ENCODE measurements around the gene TSPEAR. TPM values are rescaled to one million over a fixed set of nuclear protein-coding genes. Genes with fewer than 3 reads are reported as not detected.
A peak's percentile ranks its signal among the peaks of the same experiment; 100 is the strongest.
"Not testable (repeated sequence)": the region's sequence is repeated elsewhere in the genome, so short reads cannot be mapped to it uniquely, and the experiment has no call there.

The TSPEAR gene
- total and polyA plus RNA-seq, 5 experiments from 2014 or later = 0.07 TPM; not detected in 4

- H3K4me3 Mint-ChIP-seq = no peak overlapping the region
- peaks cover 0 to 3% (median 0%) of the 10 kb centered on the region in 5 donors for H3K27me3 Mint-ChIP-seq
- ATAC-seq (no peak), DNase-seq (peak in 1 of 10 donors; percentile 55)
- H3K4me1 Mint-ChIP-seq = peaks cover 0 to 14% (median 7%) of the 10 kb centered on the region in 4 donors
- peak overlapping the region in 1 of 10 donors; percentile 29 for H3K27ac Mint-ChIP-seq
- POLR2A ChIA-PET = no interaction called here
- no peaks in the 10 kb centered on the region for H3K9me3 Mint-ChIP-seq
- H3K36me3 Mint-ChIP-seq = no peaks in the 10 kb centered on the region
These were observed 230.9 kb downstream of the TSPEAR start for GRCh38 chr21:44480200-44481053.

GRCh38 chr21:44479556-44480199 is 231.7 kb downstream of the TSPEAR start:
- ATAC-seq, H3K9me3 Mint-ChIP-seq, POLR2A ChIA-PET, H3K4me3 Mint-ChIP-seq, H3K36me3 Mint-ChIP-seq, H3K4me1 Mint-ChIP-seq, H3K27me3 Mint-ChIP-seq: not testable (repeated sequence)
- peak overlapping the region in 1 of 10 donors; percentile 70 for H3K27ac Mint-ChIP-seq
- DNase-seq = peak in 7 of 10 donors; percentile 26 to 53 (median 40)

GRCh38 chr21:44478801-44479167 is 232.6 kb downstream of the TSPEAR start:
- no peak for ATAC-seq
- no peaks in the 10 kb centered on the region for H3K9me3 Mint-ChIP-seq
- H3K27ac Mint-ChIP-seq = peak overlapping the region in 1 of 10 donors; percentile 32
- H3K36me3 Mint-ChIP-seq = no peaks in the 10 kb centered on the region
- peaks cover 0 to 9% (median 3%) of the 10 kb centered on the region in 4 donors for H3K4me1 Mint-ChIP-seq
- POLR2A ChIA-PET = no interaction called here
- DNase-seq = peak in 1 of 10 donors; percentile 32
- H3K27me3 Mint-ChIP-seq = no peaks in the 10 kb centered on the region
- no peak overlapping the region for H3K4me3 Mint-ChIP-seq

- Mint-ChIP-seq H3K36me3 (no peaks in the 10 kb centered on the region), H3K27ac (no peak overlapping the region), H3K4me1 (peaks cover 0 to 9% (median 3%) of the 10 kb centered on the region in 4 donors), H3K27me3 (no peaks in the 10 kb centered on the region), H3K9me3 (no peaks in the 10 kb centered on the region), H3K4me3 (no peak overlapping the region)
- no peak for ATAC-seq
- DNase-seq = peak in 1 of 10 donors; percentile 37
- POLR2A ChIA-PET = interaction anchor here (0.6 kb wide), 1 partner anchor 487 kb away, joined by 4 read pairs; no protein-coding TSS in a partner anchor
These were observed 233.1 kb downstream of the TSPEAR start for GRCh38 chr21:44478124-44478800.

- H3K27ac Mint-ChIP-seq = no peak overlapping the region
- POLR2A ChIA-PET = interaction anchor here (0.6 kb wide), 1 partner anchor 487 kb away, joined by 4 read pairs; no protein-coding TSS in a partner anchor
- no peak for ATAC-seq
- no peak overlapping the region for H3K4me3 Mint-ChIP-seq
- H3K9me3 Mint-ChIP-seq = no peaks in the 10 kb centered on the region
- H3K4me1 Mint-ChIP-seq = peaks cover 0 to 9% (median 3%) of the 10 kb centered on the region in 4 donors
- DNase-seq = peak in 1 of 10 donors; percentile 50
- H3K27me3 Mint-ChIP-seq = no peaks in the 10 kb centered on the region
- H3K36me3 Mint-ChIP-seq = no peaks in the 10 kb centered on the region
These were observed 233.7 kb downstream of the TSPEAR start for GRCh38 chr21:44477712-44478111.

- ATAC-seq (no peak), DNase-seq (peak in 1 of 10 donors; percentile 47)
- Mint-ChIP-seq H3K27ac (no peak overlapping the region), H3K27me3 (no peaks in the 10 kb centered on the region), H3K36me3 (no peaks in the 10 kb centered on the region), H3K9me3 (no peaks in the 10 kb centered on the region), H3K4me3 (no peak overlapping the region), H3K4me1 (peaks cover 0 to 9% (median 3%) of the 10 kb centered on the region in 4 donors)
- POLR2A ChIA-PET = no interaction called here
These were observed 234.2 kb downstream of the TSPEAR start for GRCh38 chr21:44477131-44477530.

GRCh38 chr21:44475266-44475845 is 236.0 kb downstream of the TSPEAR start:
- Mint-ChIP-seq H3K27me3 (no peaks in the 10 kb centered on the region), H3K27ac (no peak overlapping the region), H3K4me3 (no peak overlapping the region), H3K4me1 (peaks cover 0 to 9% (median 3%) of the 10 kb centered on the region in 4 donors), H3K9me3 (no peaks in the 10 kb centered on the region), H3K36me3 (no peaks in the 10 kb centered on the region)
- ATAC-seq (no peak), DNase-seq (peak in 1 of 10 donors; percentile 46)
- POLR2A ChIA-PET = no interaction called here

GRCh38 chr21:44473915-44474555 is 237.3 kb downstream of the TSPEAR start:
- Mint-ChIP-seq H3K9me3 (no peaks in the 10 kb centered on the region), H3K4me3 (no peak overlapping the region), H3K27me3 (no peaks in the 10 kb centered on the region), H3K4me1 (peaks cover 0 to 4% (median 0%) of the 10 kb centered on the region in 4 donors), H3K36me3 (no peaks in the 10 kb centered on the region), H3K27ac (no peak overlapping the region)
- DNase-seq (peak in 1 of 10 donors; percentile 42), ATAC-seq (no peak)
- POLR2A ChIA-PET = no interaction called here

GRCh38 chr21:44471996-44472395 is 239.4 kb downstream of the TSPEAR start:
- ATAC-seq (no peak), DNase-seq (no peak)
- Mint-ChIP-seq H3K27me3 (no peaks in the 10 kb centered on the region), H3K9me3 (no peaks in the 10 kb centered on the region), H3K36me3 (no peaks in the 10 kb centered on the region), H3K4me3 (no peak overlapping the region), H3K27ac (no peak overlapping the region), H3K4me1 (no peaks in the 10 kb centered on the region)
- POLR2A ChIA-PET = no interaction called here

- no peaks in the 10 kb centered on the region for H3K27me3 Mint-ChIP-seq
- DNase-seq (no peak), ATAC-seq (no peak)
- H3K36me3 Mint-ChIP-seq = no peaks in the 10 kb centered on the region
- no peaks in the 10 kb centered on the region for H3K4me1 Mint-ChIP-seq
- H3K27ac Mint-ChIP-seq = peak overlapping the region in 1 of 10 donors; percentile 22
- POLR2A ChIA-PET = no interaction called here
- H3K4me3 Mint-ChIP-seq = no peak overlapping the region
- no peaks in the 10 kb centered on the region for H3K9me3 Mint-ChIP-seq
These were observed 240.0 kb downstream of the TSPEAR start for GRCh38 chr21:44471341-44471740.

- Mint-ChIP-seq H3K9me3 (no peaks in the 10 kb centered on the region), H3K27ac (no peak overlapping the region), H3K4me3 (no peak overlapping the region), H3K4me1 (no peaks in the 10 kb centered on the region), H3K27me3 (peaks cover 0 to 2% (median 0%) of the 10 kb centered on the region in 5 donors), H3K36me3 (no peaks in the 10 kb centered on the region)
- POLR2A ChIA-PET = no interaction called here
- DNase-seq = no peak
- no peak for ATAC-seq
These were observed 243.5 kb downstream of the TSPEAR start for GRCh38 chr21:44467859-44468195.

Data from naive thymus-derived CD8-positive, alpha-beta T cell (primary cell).